Right forelimb (tissue), 1 donor: ENCODE data around the gene PCNX3.
A peak's percentile ranks its signal among the peaks of the same experiment; 100 is the strongest.

Source experiments
- DNase-seq: peaks from one replicate; pipeline ENCODE4 v3.0.0-alpha.2; 2018

The PCNX3 gene

DNA sequence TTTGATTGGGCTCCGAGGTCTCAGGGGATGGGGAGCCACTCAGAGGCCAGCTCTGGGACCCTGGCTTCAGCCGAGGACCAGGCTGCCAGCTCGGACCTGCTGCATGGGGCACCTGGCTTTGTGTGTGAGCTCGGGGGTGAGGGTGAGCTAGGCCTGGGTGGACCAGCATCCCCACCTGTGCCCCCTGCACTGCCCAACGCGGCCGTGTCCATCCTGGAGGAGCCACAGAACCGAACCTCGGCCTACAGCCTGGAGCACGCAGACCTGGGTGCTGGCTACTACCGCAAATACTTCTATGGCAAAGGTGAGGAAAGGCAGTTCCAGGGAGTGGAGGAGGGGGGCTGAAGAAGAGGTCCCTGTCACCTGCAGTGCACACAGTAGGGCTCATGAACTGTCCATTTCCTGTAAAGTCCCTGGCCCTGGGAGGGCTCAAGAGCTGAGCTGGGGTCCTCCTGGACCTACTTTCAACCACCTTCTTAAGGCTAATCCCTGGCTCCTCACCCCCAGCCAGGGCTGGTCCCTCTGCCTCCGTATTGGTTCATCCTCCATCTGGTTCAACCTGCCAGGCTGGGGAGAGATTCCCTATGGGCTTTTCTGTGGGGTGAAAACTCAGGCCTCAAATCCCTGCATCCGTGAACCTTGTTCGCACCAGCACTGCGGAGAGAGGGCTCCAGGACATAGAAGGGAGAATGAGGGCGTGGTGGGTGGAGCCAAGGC is 25.9 kb downstream of the PCNX3 start:
- no peak for DNase-seq

DNA sequence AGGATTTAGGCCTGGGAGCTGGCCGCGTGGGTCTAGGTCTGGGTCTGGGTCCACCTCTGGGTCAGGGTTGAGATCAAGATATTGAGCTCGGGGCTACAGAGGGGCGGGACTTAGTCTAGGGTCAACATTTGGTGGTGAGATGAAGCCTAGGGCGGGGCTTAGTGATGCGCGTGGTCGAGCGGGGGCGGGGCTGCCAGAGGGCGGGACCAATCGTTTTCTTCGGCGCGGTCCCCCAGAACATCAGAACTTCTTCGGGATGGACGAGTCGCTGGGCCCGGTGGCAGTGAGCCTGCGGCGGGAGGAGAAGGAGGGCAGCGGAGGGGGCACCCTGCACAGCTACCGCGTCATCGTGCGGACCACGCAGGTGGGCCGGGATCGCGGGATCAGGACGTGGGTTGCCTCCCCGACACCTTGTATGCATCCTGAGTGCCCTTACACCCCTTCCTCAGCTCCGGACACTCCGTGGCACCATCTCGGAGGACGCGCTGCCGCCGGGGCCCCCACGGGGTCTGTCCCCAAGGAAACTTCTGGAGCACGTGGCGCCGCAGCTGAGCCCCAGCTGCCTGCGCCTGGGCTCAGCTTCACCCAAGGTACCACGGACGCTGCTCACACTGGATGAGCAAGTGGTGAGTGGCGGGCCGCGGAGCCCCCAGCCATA is 26.6 kb downstream of the PCNX3 start:
- DNase-seq = no peak

- no peak for DNase-seq
Observed at GRCh38 chr11:65643971-65644370, 28.4 kb downstream of the PCNX3 start.

GRCh38 chr11:65644837-65645236 is 29.3 kb downstream of the PCNX3 start:
- DNase-seq = no peak

GRCh38 chr11:65645710-65646109 is 30.1 kb downstream of the PCNX3 start:
- no peak for DNase-seq

GRCh38 chr11:65646288-65646957 is 30.8 kb downstream of the PCNX3 start:
- no peak for DNase-seq

DNA sequence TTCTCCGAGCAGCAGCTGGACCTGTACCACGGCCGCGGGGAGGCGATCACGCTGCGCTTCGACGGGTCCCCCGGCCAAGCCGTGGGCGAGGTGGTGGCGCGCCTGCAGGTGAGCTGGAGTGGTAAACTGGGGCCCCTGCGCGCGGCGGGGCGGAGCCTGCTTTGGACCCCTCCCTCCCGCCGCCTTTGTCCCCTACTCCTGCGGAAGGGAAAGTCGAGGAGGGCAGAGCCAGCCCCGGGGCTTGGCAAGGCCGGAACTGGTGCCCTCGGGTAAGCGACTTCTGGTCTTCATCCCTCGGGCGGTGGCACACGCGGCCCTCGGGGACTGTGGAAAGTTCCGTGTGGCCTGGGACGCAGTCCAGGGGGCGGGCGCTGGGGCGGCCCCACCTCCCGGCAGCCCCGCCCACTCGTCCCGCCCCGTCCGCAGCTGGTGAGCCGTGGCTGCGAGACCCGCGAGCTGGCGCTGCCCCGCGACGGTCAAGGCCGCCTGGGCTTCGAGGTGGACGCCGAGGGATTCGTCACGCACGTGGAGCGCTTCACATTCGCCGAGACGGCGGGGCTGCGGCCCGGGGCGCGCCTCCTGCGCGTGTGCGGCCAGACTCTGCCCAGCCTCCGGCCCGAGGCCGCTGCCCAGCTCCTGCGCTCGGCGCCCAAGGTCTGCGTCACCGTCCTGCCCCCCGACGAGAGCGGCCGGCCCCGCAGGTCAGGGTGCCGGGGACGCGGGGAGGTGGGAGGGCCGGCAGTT is 31.6 kb downstream of the PCNX3 start:
- peak; percentile 68 for DNase-seq

DNA sequence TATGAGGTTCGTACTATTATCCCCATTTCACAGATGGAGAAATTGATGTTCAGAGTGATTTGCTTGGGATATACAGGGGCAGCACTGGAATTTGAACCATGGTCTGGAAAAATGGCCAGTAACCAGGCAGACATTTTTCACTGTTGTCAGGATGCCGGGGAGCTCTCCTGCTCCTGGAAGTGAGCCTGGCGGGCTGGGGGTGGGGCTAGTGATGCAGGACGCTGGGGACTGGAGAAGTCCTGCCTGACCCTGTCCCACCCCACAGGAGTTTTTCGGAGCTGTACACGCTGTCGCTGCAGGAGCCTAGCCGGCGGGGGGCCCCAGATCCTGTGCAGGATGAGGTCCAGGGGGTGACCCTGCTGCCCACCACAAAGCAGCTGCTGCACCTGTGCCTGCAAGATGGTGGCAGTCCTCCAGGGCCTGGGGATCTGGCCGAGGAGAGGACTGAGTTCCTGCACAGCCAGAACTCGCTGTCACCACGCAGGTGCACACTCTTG is 33.5 kb downstream of the PCNX3 start:
- DNase-seq = no peak

GRCh38 chr11:65649656-65650546 is 34.3 kb downstream of the PCNX3 start:
- DNase-seq = no peak

- no peak for DNase-seq
Observed at GRCh38 chr11:65650547-65651338, 35.2 kb downstream of the PCNX3 start.

- DNase-seq = no peak
Observed at GRCh38 chr11:65651339-65651588, 35.7 kb downstream of the PCNX3 start.

- DNase-seq = peak; percentile 67
Observed at GRCh38 chr11:65651589-65652510, 36.3 kb downstream of the PCNX3 start.

DNA sequence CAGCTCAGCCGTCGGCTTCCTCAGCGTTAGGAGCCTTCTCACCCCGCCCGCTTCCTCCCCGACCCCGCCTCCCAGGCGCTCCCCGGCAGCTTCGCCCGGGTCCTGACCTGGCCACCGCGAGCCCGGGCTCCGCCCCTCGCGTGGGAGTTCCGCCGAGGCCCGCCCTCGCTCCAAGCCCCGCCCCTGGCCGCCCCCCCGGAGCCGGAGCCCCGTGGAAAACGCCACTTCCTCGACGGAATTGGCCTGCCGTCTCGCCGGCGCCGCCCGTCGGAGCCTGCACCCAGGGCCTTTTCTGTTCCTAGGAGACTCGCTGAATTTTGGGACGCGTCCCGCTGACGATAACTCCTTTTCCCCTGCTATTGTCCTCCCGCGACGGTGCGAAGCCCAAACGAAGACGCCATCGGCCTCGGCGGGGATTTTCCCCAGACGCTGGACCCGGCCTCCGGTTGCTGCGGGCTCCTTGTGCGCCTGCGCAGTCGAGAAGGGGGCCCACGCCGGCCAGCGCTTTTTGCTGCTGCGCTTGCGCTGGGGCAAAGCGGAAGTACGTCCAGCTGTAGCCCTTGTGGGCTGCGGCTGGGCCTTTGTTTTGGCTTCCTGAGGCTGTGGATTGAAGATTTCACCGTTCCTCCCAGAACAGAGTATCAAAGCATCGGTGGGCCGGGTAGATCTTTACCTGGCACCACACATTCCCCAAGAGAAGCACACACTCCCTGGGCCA is 37.1 kb downstream of the PCNX3 start:
- DNase-seq = peak; percentile 96

GRCh38 chr11:65653229-65654225 is 38.0 kb downstream of the PCNX3 start:
- peak; percentile 36 for DNase-seq

- peak; percentile 45 for DNase-seq
Observed at GRCh38 chr11:65654375-65655349, 39.1 kb downstream of the PCNX3 start.

GRCh38 chr11:65655570-65656332 is 40.2 kb downstream of the PCNX3 start:
- no peak for DNase-seq
